ENCODE measurements around the gene NRAP.

The NRAP gene

GRCh38 chr10:113631684-113632367, 32.0 kb downstream of the NRAP start:
- TF ChIP-seq OVOL3 (tag by site-specific recombination; IDR thresholded peaks at IDR 0.05) = no peak
- TF ChIP-seq ZNF664 (tag by site-specific recombination; IDR thresholded peaks at IDR 0.05) = no peak
- no peak for TF ChIP-seq ZSCAN4 (tag by site-specific recombination; IDR thresholded peaks at IDR 0.05)
- no peak for TF ChIP-seq ZNF2 (tag by site-specific recombination; IDR thresholded peaks at IDR 0.05)
- no peak for TF ChIP-seq ZBTB10 (tag by site-specific recombination; IDR thresholded peaks at IDR 0.05)
- TF ChIP-seq ZNF626 (tag by site-specific recombination; IDR thresholded peaks at IDR 0.05) = no peak
- no peak for TF ChIP-seq ZNF354C (tag by site-specific recombination; IDR thresholded peaks at IDR 0.05; ENCODE audit: borderline replicate concordance, low read depth)
- no peak for TF ChIP-seq ZSCAN23 (tag by site-specific recombination; IDR thresholded peaks at IDR 0.05)
- TF ChIP-seq RBAK (tag by site-specific recombination; IDR thresholded peaks at IDR 0.05) = no peak
- no peak for TF ChIP-seq TRIM28 (IDR thresholded peaks at IDR 0.05; ENCODE audit: borderline replicate concordance, low read length)
- TF ChIP-seq INSM2 (tag by site-specific recombination; IDR thresholded peaks at IDR 0.05) = no peak
- no peak for TF ChIP-seq PRDM4 (tag by site-specific recombination; IDR thresholded peaks at IDR 0.05)
- TF ChIP-seq SCRT2 (tag by site-specific recombination; IDR thresholded peaks at IDR 0.05) = no peak
- no peak for TF ChIP-seq FEZF1 (tag by site-specific recombination; IDR thresholded peaks at IDR 0.05)
- TF ChIP-seq ZNF202 (tag by site-specific recombination; IDR thresholded peaks at IDR 0.05; ENCODE audit: borderline replicate concordance) = no peak
- no peak for TF ChIP-seq ZNF211 (tag by site-specific recombination; IDR thresholded peaks at IDR 0.05; ENCODE audit: low read depth)
- no peak for TF ChIP-seq SP7 (tag by site-specific recombination; IDR thresholded peaks at IDR 0.05)
- no peak for TF ChIP-seq KLF1 (tag by site-specific recombination; IDR thresholded peaks at IDR 0.05)
- no peak for TF ChIP-seq ZNF16 (tag by site-specific recombination; IDR thresholded peaks at IDR 0.05; ENCODE audit: low read depth)
- TF ChIP-seq ZNF639 (tag by site-specific recombination; IDR thresholded peaks at IDR 0.05) = no peak
- H3K4me3 ChIP-seq (ENCODE audit: low read depth, low read length) = no peak overlapping the region
- no peaks in the 10 kb centered on the region for H3K9me3 ChIP-seq (ENCODE audit: control insufficient read depth, insufficient read depth, low read depth, low read length)
- no peaks in the 10 kb centered on the region for H3K36me3 ChIP-seq (ENCODE audit: control insufficient read depth in 2 of 2, insufficient read depth in 1 of 2, low read length in 2 of 2)
- 0 out of 2 replicates have a peak, but pooled peaks cover 7% of the 10 kb centered on the region for H3K4me1 ChIP-seq (ENCODE audit: control insufficient read depth, insufficient read depth, low read length)
- no peak overlapping the region for H3K27ac ChIP-seq (ENCODE audit: extremely low read depth, low read depth, low read length)
- POLR2A ChIA-PET = no interaction called here
- CTCF ChIA-PET = no interaction called here

Measured in HEK293 (cell line).